NCI-H2196 treated with DMSO at 0.1 percent for 48 hours (cell line): Measurements from ENCODE around the gene DPP6.

Source experiments
- DNase-seq: peaks from one replicate; lab custom pipeline; 2025; ENCODE audit not compliant: unreplicated experiment; lab: John Stamatoyannopoulos, UW

The DPP6 gene

GRCh38 chr7:154871928-154872750 is 819.9 kb downstream of the DPP6 start:
- no peak for DNase-seq

- DNase-seq, result no peak
Observed at GRCh38 chr7:154872811-154873499, 820.8 kb downstream of the DPP6 start.

GRCh38 chr7:154873500-154874121 is 821.4 kb downstream of the DPP6 start:
- no peak for DNase-seq

GRCh38 chr7:154874409-154875113 is 822.4 kb downstream of the DPP6 start:
- DNase-seq, result no peak

GRCh38 chr7:154875297-154875696 is 823.1 kb downstream of the DPP6 start:
- DNase-seq, result no peak

- no peak for DNase-seq
Observed at GRCh38 chr7:154876516-154876915, 824.3 kb downstream of the DPP6 start.

DNA sequence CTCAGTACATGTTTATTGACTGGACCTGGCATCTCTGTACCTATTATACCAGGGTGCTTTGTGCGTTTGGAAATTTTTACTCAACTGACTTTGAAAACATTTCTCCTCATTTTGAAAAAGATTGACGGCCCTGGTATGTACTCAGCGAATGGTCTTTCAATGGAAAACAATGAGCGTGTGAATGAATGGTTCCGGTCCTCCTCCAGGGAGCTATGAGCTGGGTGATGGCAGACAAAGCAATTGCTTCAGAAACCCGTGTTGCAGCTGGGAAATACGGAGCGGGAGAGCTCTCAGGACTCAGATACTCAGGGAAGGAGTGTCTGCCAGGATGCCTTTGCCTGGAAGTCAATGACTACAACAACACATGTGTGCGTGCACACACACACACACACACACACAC is 824.8 kb downstream of the DPP6 start:
- no peak for DNase-seq

DNA sequence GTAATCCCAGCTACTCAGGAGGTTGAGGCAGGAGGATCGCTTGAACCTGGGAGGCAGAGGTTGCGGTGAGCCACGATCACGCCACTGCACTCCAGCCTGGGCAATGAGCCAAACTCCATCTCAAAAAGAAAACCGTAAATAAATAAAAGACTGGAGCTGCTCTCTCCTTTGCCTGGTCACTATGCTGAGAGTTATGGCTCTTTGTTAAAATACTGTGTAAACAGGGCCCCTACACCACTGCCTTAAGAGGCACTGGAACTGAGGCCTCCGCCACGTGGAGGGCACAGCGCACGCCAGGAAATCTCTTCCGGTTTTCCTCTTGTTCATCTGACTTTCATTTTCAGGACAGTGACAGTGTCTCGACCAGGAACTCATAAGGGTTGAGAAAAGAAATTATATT is 827.4 kb downstream of the DPP6 start:
- peak; percentile 24 for DNase-seq

GRCh38 chr7:154880513-154880912 is 828.3 kb downstream of the DPP6 start:
- no peak for DNase-seq

GRCh38 chr7:154881026-154881425 is 828.8 kb downstream of the DPP6 start:
- no peak for DNase-seq

- no peak for DNase-seq
Observed at GRCh38 chr7:154881526-154881925, 829.3 kb downstream of the DPP6 start.

DNA sequence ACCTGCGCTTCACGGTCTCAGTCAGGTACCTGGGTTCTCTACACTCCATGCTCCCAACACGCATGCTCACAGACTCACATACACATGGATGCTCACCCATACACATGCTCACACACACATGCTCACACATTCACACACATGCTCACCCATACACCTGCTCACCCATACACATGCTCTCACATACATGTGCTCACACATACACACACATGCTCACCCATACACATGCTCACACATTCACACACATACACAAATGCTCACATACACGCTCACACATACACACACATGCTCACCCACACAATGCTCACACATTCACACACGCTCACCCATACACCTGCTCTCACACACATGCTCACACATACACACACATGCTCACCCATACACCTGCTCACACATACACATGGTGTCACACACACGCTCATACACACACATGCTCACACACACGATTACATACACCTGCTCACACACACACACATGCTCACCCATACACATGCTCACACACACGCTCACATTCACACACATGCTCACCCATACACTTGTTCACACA is 830.8 kb downstream of the DPP6 start:
- no peak for DNase-seq

GRCh38 chr7:154884348-154884920 is 832.2 kb downstream of the DPP6 start:
- no peak for DNase-seq

GRCh38 chr7:154886591-154886990 is 834.4 kb downstream of the DPP6 start:
- no peak for DNase-seq

GRCh38 chr7:154888690-154889089 is 836.5 kb downstream of the DPP6 start:
- DNase-seq, result no peak

DNA sequence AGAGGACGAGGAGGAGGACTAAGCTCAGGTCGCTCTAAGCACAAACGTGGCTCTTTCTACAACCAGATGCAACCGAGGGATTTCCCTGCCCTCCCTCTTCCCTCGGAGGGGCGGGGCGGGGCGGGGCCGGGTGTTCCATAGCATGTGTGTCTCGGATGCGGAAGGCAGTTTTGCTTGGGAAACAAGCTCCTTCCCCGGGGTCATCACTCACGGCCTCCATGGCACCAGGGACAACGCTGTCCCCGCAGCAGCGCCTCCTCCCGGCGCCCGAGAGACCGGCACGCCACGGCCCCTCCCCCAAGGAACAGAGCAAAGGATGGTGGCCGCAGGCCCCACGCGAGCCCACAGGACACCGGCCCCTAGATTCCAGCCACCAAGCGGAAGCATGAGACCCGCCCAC is 840.3 kb downstream of the DPP6 start:
- DNase-seq, result no peak

- no peak for DNase-seq
Observed at GRCh38 chr7:154896076-154896475, 843.9 kb downstream of the DPP6 start.

- DNase-seq, result no peak
Observed at GRCh38 chr7:154898973-154899855, 847.0 kb downstream of the DPP6 start.

- DNase-seq, result no peak
Observed at GRCh38 chr7:154899862-154900261, 847.7 kb downstream of the DPP6 start.

DNA sequence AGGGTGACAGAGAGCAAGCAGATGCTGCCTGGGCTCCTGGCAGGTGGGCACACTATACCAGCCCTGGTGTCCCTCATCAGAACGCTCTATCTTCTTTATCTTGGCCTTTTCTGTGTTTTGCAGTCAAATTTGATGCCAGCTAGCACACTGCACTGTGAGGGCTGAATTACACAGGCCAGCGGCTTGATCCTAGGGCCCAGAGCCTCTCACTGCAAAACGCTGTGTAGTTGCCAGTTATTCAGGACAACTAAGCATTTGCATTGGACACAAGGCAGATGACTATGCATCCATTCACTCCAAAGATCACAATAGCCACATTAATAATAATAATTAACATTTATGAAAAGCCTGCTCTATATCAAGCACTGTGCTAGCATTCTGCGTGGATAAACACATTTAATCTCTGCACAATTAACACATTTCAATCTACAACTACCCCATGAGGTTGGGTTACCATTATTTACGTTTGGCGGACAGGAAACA is 850.4 kb downstream of the DPP6 start:
- no peak for DNase-seq
